ENCODE results near the gene CCNF.
A peak's percentile ranks its signal among the peaks of the same experiment; 100 is the strongest.

The CCNF gene

DNA sequence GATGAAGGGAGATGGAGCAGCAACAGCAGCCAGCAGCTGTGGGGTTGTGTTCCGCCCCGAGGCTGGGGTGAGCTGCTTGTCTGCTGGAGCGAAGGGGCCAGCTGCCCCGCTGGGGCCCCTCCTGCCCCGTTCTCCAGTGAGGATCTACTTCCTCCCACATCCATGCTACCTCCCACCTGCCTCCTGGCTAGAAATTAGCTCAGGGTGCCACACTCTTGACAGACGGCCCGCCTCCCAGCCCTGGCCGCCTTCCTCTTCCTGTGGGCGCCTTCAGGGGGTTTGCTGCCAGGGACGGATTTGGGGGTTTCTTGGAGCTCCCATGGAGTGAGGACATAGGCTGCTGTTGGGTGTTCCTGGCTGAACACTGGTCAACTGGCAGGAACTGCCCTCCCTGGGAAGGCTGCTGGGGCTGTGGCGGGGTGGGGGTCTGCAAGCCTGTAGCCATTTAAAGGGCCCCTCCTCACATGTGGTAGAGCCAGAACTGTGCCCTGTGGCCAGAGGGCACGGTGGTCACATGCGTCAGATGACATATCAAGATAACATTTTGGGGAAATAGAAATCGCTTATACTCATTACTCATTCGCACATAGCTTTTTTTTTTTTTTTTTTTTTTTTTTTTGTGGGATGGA, 58.8 kb downstream of the CCNF start:
- no peak for DNase-seq

DNA sequence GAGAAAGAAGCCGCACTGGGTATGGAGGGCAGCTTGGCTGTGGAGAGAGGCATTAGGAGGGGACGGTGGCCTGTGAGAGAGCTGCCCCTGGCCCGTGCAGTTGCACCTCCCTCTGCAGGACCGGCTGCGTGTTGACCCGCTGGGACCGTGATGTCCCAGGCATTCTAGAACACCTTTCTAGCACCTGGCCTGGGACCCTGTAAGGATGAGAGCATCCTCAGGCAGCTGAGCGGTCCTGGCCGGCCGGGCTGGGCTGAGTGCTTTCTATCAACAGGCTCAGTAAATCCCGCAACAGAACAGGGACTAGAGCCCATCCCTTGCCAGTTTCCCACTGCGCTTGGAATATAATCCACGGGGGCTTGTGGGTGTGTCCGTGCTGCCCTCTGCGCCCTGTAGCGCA, 60.3 kb downstream of the CCNF start:
- no peak for DNase-seq

DNA sequence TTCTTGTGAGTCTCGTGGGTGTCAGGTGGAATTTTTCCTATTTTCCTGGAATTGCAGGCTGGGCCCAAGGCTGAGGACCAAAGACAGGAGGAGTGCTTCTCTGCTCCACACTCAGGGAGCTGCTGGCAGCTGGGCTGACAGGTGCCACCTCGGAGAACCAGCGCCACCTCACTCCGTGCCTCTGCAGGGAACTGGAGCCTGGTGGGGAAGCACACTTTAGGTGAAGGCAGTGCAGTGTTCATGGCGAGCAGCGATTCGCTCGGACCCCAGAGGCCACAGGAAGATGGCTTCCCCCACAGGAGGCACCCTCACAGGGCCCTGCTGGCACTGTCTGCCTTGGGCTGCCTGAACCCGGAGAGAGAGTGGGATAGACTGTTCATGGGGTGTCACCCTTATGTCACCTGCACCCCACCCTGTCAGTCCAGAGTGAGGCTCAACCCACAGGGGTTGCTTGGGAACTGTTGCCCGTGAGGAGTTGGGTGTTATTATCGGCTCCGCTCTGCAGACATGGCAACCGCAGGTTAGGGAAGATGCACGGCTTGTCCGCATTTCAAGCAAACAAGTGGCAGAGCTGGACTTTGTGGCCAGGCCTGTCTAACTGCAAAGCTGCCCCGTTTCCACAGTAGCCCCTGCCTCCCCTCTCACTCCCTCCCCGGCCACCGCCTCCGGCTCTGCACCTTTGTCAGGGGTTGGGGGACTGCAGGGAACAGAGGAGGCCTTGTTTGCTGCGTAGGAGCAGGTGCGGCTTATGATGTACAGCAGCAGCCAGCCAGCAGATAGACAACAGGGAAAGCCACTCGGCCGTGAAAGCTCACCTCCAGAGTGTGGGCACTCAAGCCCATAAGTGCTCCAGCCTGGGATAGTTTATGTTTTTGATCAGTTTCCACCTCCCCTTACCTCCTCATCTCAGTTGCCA, 61.2 kb downstream of the CCNF start:
- no peak for DNase-seq

DNA sequence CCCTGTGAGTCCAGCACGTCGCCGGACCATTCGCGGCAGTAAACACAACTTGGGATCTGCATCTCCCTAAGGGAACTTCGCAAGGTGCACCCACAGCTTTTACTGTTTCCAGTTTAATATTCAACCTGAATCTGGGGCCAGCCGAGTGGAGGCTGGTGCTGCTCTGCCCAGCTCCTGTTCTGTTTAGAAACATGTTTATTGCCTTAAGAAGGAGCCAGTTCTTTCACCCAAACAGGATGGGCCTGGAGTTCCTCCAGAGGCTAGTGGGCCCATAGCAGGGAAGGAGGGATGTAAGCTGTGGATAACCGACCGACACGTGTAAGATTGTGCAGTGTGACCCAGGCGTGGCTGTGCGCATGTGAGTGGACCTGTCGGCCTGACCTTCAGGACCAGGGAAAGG, 63.0 kb downstream of the CCNF start:
- DNase-seq: no peak

DNA sequence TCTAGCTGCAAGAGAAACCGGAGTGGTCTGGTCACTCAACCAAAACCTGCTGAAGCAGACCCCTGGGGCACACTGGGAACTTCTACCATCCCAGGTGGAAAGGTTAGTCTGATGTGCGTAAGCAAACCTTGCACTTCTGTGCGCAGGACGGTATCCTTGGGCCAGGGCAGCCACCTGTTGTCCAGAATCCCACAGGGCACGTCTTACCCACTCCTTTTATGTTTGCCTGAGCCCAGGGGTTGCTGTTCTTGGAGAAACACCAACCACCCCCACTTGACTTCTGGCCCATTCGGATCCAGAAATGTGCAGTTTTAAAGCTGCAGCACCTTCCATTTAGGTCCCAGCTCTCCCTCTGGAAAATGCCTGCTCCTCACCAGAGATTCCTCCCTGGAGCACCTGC, 64.4 kb downstream of the CCNF start:
- no peak for DNase-seq

DNA sequence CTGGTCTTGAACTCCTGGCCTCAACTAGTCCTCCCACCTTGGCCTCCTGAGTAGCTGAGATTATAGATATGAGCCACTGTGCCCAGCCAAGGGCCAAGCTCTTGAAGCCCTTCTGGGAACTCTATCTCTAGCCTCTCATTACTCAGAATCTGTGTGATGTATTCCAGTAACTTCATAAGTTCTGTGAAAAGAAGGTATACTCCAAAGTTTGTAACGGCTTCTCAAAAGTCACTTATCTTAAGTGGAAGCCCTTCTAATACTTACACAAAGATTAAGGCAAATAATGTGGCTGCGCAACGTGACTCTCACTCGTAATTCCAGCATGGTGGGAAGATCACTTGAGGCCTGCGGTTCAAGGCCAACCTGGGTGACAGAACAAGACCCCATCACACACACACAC, 65.4 kb downstream of the CCNF start:
- DNase-seq: no peak

DNA sequence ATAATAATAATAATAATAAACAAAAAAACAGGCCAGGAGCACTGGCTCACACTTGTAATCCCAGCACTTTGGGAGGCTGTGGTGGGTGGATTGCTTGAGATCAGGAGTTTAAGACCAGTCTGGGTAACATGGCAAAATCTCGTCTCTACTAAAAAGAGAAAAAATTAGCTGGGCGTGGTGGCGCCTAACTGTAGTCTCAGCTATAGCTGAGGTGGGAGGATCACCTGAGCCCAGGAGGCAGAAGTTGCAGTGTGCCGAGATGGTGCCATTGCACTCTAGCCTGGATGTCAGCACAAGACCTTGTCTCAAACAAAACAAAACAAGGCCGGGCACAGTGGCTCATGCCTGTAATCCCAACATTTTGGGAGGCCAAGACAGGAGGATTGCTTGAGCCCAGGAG, 65.8 kb downstream of the CCNF start:
- DNase-seq: no peak

DNA sequence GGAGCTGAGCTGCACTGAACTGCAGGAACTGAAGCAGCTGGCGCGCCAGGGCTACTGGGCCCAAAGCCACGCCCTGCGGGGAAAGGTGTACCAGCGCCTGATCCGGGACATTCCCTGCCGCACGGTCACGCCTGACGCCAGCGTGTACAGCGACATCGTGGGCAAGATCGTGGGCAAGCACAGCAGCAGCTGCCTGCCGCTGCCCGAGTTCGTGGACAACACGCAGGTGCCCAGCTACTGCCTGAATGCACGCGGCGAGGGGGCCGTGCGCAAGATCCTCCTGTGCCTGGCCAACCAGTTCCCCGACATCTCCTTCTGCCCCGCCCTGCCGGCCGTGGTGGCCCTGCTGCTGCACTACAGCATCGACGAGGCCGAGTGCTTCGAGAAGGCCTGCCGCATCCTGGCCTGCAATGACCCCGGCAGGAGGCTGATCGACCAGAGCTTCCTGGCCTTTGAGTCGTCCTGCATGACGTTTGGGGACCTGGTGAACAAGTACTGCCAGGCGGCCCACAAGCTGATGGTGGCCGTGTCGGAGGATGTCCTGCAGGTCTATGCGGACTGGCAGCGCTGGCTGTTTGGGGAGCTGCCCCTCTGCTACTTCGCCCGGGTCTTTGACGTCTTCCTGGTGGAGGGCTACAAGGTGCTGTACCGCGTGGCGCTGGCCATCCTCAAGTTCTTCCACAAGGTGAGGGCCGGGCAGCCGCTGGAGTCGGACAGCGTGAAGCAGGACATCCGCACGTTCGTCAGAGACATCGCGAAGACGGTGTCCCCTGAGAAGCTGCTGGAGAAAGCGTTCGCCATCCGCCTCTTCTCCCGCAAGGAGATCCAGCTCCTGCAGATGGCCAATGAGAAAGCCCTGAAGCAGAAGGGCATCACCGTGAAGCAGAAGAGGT, 67.2 kb downstream of the CCNF start:
- DNase-seq: no peak

DNA sequence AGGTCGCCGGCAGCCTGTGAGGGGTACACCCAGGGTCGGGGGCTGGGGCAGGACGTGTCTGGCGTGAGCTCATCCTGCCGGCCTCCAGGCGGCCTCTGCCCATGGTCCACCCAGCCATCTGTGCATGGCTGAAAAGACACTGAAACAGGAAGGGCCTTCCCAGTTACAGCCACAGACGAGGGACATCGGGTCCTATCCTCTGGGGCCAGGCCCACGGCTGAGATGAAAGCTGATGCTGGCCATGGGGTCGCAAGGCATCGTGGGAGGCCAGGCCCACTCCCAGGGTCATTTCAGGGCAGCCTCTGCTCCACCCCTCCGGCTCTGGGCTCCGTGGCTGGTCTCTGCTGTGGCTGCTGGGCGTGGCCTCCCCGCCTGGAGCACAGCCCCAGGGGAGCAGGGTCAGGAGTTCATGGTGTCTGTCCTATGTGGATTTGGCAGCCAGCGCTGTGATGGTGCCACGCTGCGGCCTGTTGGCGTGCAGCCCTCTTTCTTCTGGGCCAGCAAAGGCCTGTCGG, 67.9 kb downstream of the CCNF start:
- DNase-seq: no peak

DNA sequence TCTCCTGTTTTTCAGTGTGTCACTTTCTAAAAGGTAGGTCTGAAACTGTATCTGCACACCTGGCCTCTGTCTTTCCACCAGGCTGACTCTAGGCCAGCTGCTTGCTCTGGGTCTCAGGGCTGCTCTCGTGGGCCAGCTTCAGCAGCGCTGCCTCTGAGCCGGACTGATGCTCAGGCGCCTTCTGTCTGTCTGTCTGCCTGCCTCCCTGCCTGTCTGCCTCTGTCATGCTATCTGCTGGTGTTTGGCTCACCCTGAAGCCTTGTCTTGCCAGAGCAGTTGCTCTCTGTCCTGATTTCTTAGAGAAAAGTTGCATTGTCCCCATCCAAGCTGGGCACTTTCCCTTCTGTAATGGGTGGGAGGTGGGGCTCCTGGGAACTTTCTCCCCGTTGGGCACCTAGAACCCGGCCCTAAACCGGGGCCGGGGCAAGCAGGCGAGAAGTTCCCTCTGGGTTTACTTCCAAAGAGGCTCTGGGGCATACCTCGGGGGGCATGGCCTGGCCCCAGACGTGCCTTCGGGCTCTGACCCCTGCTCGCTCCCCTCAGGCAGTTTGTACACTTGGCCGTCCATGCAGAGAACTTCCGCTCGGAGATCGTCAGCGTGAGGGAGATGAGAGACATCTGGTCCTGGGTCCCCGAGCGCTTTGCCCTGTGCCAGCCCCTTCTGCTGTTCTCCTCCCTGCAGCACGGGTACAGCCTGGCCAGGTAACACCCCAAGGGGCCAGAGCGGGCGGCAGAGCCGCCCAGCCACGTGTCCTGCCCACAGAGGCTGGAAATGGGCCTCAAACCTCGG, 68.6 kb downstream of the CCNF start:
- DNase-seq: no peak

DNA sequence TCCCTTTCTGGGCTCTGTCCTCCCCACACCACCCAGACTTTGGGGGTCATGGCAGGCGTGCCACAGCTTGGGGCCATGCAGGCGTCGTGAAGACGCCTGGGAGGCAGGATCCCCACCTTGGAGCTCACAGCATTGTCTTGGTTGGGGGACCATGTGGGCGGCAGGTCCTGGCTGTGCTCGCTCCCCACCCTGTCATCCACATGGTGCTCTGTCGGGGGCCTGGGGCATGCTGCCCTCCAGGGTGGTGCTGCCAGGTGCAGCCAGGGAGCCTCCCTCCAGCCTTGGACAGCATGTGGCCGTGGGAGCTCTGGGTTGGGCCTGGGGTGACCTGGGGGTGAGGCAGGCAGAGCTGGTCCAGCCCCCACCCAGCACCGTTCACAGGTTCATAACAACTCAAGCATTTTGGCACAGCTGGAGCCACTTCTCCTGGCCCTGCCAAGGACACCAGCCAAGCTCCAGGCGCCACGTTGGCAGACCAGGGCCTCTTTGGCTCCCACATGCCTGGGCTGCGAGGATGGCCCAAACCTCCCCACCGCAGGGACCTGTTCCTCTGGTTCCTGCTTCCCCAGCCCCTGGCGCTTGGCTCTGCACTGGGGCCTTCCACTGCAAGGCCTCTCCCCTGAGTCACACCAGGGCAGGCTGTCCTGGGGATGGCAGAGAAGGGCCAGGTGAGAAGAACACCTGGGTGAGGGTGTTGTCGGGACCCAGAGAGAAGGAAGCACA, 69.4 kb downstream of the CCNF start:
- no peak for DNase-seq

DNA sequence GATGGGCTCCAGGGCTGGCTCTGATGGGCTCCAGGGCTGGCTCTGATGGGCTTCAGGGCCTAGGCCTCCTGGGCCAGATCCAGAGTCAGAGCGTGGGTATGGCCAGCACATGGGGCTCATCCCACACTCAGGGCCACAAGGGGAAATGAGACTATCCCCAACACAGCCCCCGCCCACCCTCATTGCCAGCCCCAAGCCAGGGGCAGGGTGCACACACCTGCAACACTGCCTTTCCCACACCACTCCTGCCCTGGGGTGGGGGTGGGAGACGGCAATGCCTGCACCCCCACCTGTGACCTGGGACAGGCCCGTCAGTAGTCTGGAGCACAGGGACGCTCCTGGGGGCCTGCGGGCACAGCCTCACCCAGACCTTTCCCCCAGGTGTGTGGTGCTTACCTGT, 70.2 kb downstream of the CCNF start:
- no peak for DNase-seq

DNA sequence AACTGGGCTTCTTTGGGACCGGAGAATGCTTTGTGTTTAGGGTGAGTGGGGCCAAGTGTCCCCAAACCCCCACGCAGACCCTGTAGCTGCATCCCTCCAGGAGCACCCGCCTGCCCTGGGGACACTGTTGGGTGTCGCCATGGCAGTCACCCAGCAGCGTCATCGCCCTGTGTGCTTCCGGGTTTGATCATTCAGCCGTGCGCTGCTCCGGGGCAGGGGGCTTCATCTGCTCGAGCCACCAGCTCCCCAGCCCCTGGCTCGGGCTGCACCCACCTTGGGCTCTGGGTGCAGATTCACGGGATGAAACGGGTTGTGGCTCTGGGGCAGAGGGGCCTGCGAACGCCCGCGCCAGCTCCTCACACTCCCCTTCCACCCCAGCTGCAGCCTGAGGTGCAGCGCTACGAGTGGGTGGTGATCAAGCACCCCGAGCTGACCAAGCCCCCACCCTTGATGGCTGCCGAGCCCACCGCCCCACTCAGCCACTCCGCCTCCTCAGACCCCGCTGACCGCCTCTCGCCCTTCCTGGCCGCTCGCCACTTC, 70.7 kb downstream of the CCNF start:
- DNase-seq: no peak

DNA sequence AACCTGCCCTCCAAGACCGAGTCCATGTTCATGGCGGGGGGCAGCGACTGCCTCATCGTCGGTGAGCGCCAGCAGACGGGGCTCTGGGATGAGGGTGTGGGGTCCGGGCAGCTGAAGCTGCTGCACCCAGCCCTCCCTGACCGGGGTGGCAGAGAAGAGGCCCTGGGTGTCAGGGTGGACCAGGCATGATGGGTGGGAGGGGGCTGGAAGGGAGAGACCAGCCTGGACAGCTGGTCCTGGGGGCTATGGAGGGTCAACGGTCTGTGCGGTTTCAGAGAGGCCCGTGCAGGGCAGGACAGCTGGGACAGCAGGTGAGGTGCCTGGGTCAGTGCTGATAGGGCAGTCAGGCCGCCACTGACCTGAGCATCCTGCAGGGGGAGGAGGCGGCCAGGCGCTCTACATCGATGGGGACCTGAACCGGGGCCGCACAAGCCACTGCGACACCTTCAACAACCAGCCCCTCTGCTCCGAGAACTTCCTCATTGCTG, 71.2 kb downstream of the CCNF start:
- no peak for DNase-seq

DNA sequence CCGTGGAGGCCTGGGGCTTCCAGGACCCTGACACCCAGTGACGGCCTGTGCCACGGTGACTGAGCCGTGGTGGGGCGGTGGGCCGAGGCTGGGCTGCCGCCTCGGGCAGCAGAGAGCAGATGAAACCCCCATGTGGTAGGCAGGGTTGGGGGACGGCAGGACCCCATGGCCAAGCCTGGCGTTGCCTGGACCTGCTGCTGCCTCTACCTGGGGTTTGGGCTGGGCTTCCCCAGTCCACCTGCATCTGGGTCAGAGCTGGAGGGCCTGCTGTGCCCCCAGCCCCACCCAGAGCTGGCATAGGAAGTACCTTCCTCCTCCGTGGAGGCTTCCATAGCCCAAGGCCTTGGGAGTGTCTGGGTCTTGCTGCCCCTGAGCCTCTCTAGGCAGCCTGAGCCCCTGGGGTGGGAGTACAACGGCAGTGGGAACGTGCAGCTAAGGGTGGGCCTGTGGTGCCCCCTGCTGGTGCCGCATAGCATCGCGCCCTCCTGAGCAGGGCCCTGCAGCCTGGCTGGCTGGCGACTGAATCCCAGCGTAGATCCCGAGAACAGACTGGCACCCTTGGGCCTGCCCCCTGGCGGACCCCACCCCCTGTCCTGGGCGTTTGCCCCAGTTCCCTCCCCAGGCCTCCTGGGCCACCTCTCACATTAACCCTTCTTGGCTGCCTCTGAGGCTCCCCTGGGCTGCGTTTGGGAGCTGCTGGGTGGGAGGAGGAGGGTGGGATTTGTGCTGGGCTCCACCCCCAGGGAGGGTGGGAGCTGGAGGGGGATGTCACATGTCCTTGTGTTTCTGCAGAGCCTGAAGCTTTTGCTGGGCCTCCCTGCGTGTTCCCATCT, 71.9 kb downstream of the CCNF start:
- DNase-seq: peak; percentile 51

DNA sequence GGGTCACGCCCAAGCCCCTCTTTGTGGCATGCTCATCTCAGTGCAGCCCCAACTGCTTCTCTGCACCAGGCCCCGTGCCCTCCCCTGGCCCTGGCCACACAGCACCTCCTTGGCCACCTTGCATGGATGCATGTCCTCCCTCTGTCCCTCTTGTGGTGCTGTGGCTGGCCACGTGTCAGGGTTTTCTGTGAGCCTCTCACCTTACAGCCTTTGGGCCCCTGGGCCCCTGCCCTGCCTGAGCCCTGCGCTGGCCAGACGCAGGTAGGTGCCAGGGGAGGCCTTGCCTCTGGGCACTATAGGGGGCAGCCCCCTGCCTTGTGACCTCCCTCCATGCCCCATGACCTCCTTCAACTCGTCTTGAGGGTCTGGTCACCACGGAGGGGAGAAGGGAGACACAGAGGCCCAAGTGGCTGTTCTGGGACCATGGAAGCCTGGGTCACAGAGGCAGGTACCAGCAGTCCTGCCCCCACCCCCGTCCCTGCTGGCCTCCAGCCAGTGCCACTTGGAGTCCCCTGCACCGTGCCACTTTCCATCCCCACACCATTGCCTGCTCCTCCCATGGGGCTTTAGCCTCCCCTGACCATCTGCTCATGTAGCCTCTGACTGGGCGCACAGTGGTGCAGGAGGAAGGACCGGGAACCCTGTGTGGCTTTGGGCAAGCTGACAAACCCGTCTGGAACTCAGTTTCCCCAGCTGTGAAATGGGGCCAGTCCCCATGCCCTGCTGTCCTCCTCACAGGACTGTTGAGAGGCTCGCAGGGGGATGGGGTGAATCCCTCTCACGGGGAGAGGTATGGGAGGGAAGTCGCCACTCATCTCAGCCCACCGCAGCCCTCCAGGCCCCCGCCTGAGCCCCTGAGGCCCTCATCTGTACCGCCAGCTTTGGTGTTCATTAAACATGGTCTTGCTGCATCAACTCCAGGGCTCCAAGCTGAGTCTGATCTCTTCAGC, 73.0 kb downstream of the CCNF start:
- no peak for DNase-seq

DNA sequence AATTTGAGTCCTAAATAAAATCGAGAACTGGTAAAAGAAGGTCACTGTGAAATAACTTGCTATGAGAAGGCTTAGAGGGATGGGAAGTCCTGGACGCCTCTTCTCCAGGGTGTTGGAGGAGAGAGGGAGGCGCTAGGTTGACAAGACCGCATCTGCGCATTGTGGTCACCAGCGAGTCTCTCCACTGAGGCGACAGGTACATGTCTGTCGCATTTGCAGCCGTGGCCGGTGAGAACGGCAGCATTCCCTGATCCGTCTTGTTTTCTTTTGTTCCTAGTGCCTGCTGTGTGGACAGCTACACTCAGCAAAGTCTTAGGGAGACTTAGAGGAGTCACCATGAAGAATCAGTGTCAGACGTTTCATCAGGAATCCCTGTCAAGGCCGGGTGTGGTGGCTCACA, 76.4 kb downstream of the CCNF start:
- no peak for DNase-seq

DNA sequence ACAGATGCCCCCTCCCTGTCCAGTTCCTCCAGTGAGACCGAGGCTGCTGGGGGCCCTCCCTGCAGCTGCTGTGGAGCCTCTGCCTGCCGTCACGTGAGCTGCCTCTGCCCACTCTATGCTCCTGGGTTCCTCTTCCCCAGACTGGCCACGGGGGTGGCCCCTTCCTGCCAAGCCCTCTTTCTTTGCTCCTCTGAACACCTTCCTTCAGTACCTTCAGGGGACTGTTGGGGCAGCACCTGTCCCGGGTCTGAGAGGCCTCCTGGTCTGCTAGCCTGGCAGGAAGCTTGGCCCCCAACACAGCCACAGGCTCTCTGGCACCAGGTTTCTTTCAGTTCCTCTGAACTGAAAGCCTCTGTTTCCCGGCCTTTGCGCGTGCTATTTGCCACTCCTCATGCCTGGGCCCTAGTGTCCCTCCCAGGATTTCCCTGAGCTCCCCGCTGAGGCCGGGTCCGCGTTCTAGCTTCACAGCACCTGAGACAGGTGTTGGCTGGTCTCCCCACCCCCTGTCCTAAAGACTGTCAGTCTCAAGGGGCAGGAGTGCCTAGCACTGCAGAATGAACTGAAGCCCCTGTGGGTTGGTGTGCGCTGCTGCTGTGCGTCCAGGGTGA, 77.9 kb downstream of the CCNF start:
- DNase-seq: no peak

DNA sequence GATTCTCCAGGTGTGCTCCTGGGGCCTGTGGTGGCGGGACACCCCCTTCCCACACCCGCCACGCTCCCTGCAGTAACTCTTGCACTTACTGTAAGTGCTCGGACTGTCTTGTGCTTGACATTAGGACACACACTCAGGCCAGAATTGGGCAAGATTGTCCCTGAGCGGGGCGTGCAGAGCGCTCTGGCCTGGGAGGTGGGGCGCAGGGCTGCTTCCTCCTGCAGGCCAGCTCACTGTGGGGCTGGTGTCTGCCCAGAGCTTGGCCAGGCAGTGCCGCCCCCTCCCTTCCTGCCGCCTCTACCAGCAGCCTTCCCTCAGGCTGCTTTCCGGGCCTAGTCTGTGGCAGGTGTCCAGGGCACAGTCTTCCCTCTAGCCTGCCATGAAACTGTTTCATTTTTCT, 78.4 kb downstream of the CCNF start:
- no peak for DNase-seq
